Panc1 (cell line): ENCODE data around the gene TMEM117. TPM values are rescaled to one million over a fixed set of nuclear protein-coding genes. Genes with fewer than 3 reads are reported as not detected.

Experiments used
- ATAC-seq: fragments of 200-7000 bp; cut with Tn5 transposase; 2 replicates; pipeline ENCODE4 v1.9.1; 2020; ENCODE audit warnings: mild to moderate bottlenecking, moderate library complexity
- Bru-seq: library from RNA; stranded (reverse); fragments of 400-500 nt; gene quantifications from one replicate; lab custom pipeline; 2021; lab: Mats Ljungman, UMichigan
- BruChase-seq, 2 experiments: library from RNA; stranded (reverse); fragments of 400-500 nt; gene quantifications; one replicate each; lab custom pipeline; 2021; lab: Mats Ljungman, UMichigan
- BruUV-seq: library from RNA; stranded (reverse); fragments of 400-500 nt; replicated peaks from 2 replicates; lab custom pipeline; 2021; lab: Mats Ljungman, UMichigan
- CTCF ChIA-PET: fragments of 300-600 bp; sonication (Branson Sonifier 250); formaldehyde crosslinking; loops from one replicate; lab custom pipeline; 2022; ENCODE audit warnings: antibody characterized with exemption; lab: Charles Lee
- POLR2A ChIA-PET: fragments of 300-600 bp; sonication (Branson Sonifier 250); formaldehyde crosslinking; loops from one replicate; lab custom pipeline; 2022; ENCODE audit warnings: antibody characterized with exemption; lab: Charles Lee
- DNase-seq: peaks from one replicate; pipeline ENCODE4 v3.0.0-alpha.2; 2010; ENCODE audit warnings: low read depth, low spot score
- H3K27ac ChIP-seq: 2 replicates; pipeline ENCODE4 v1.5.1; 2011; ENCODE audit warnings: mild to moderate bottlenecking, low read length, inconsistent platforms
- H3K27me3 ChIP-seq: fragments of 200-500 bp; sonication (Bioruptor generic); 2 replicates; pipeline ENCODE4 v1.6.0; 2014; ENCODE audit warnings: low read length, inconsistent platforms; ENCODE audit not compliant: control insufficient read depth, insufficient read depth
- H3K36me3 ChIP-seq: fragments of 200-500 bp; sonication (Bioruptor generic); 2 replicates; pipeline ENCODE4 v1.5.1; 2014; ENCODE audit warnings: inconsistent platforms, mild to moderate bottlenecking, low read length, moderate library complexity; ENCODE audit not compliant: control insufficient read depth, insufficient read depth
- H3K4me1 ChIP-seq: 2 replicates; pipeline ENCODE4 v1.5.1; 2011; ENCODE audit warnings: inconsistent platforms, mild to moderate bottlenecking, low read length, moderate library complexity; ENCODE audit not compliant: control insufficient read depth, insufficient read depth
- H3K4me3 ChIP-seq, 2 experiments: 2 replicates each; pipeline ENCODE4 v1.5.1; 2011 to 2012; ENCODE audit warnings: low read depth in 2 of 2, low read length in 2 of 2, mild to moderate bottlenecking in 2 of 2, inconsistent platforms in 1 of 2, moderate library complexity in 1 of 2
- H3K9me3 ChIP-seq: fragments of 200-500 bp; sonication (Bioruptor generic); 2 replicates; pipeline ENCODE4 v1.5.1; 2014; ENCODE audit warnings: low read depth, mild to moderate bottlenecking, inconsistent platforms, low read length, moderate library complexity; ENCODE audit not compliant: control insufficient read depth, insufficient read depth
- CTCF ChIP-seq: fragments of 450-650 bp; IDR thresholded peaks from 2 replicates; pipeline ENCODE4 v1.5.1; 2017; ENCODE audit warnings: mild to moderate bottlenecking
- POLR2AphosphoS5 ChIP-seq: IDR thresholded peaks from 2 replicates; pipeline ENCODE4 v1.6.1; 2012; ENCODE audit warnings: mild to moderate bottlenecking, low read depth, low read length, moderate library complexity
- REST ChIP-seq, 2 experiments: IDR thresholded peaks; 2 replicates each; pipeline ENCODE4 v1.6.1; 2011 to 2012; ENCODE audit warnings: low read depth in 2 of 2, control low read depth in 1 of 2, low read length in 1 of 2, mild to moderate bottlenecking in 1 of 2, moderate library complexity in 1 of 2; ENCODE audit not compliant: insufficient read depth in 1 of 2
- SIN3A ChIP-seq: IDR thresholded peaks from 2 replicates; pipeline ENCODE4 v1.6.1; 2012; ENCODE audit warnings: low read depth, mild to moderate bottlenecking, low read length, moderate library complexity, borderline replicate concordance; ENCODE audit not compliant: insufficient read depth
- TCF7L2 ChIP-seq: IDR thresholded peaks from 2 replicates; pipeline ENCODE4 v1.6.1; 2011; ENCODE audit warnings: mild to moderate bottlenecking, low read depth, low read length, inconsistent platforms
- in situ Hi-C: cut with HindIII; loops from 2 replicates; pipeline ENCODE4 v1.10.0; 2016; ENCODE audit warnings: low sequenced_read_pairs, low pct_unique_long_range_greater_than_20kb
- intact Hi-C: fragments of 100-400 bp; cut with micrococcal nuclease; formaldehyde crosslinking; loops from one replicate; pipeline ENCODE4 v1.10.0; 2022; ENCODE audit not compliant: unreplicated experiment
- long read RNA-seq: library from polyadenylated mRNA; unstranded; transcript quantifications from one replicate; pipeline ENCODE4 v2.0.0, GENCODE V29; 2021; ENCODE audit not compliant: unreplicated experiment
- polyA plus RNA-seq: library from polyadenylated mRNA; unstranded; fragments of >200 nt; gene quantifications from one replicate; pipeline ENCODE4 v1.2.1, GENCODE V29; 2012; ENCODE audit warnings: missing spikeins; ENCODE audit not compliant: insufficient read length
- total RNA-seq: library from RNA; stranded (reverse); gene quantifications from one replicate; pipeline ENCODE4 v1.2.1, GENCODE V29; 2021; ENCODE audit not compliant: unreplicated experiment

TMEM117 gene
- 5.5 TPM for total RNA-seq
- 3.1 TPM for polyA plus RNA-seq
- percentile 54 among the genes with signal in this experiment for Bru-seq, nascent RNA
- BruChase-seq, experiment 1, labeled RNA remaining after a 2-hour chase = percentile 52 among the genes with signal in this experiment
- BruChase-seq, experiment 2, labeled RNA remaining after a 6-hour chase = percentile 47 among the genes with signal in this experiment
- long read RNA-seq, transcript TMEM117-201 (8 exons, 2,758 nt) = major isoform, 8 of 19 reads
- long read RNA-seq, partial matches to known transcripts = 2 of 19 reads
- long read RNA-seq, other reads (novel, unspliced or antisense) = 9 of 19 reads

GRCh38 chr12:43835656-43836474 lies at the start of gene TMEM117:
TSS of gene TMEM117 (plus strand) at chr12:43836081.
- Histone ChIP-seq H3K4me1 (0 out of 2 replicates have a peak, but pooled peaks cover 6% of the 10 kb centered on the region), H3K4me3 (peak within 1 kb of the TSS; percentile 67 to 69), H3K9me3 (no peaks in the 10 kb centered on the region), H3K27ac (peak within 1 kb of the TSS; percentile 64), H3K36me3 (no peaks in the 10 kb centered on the region), H3K27me3 (no peaks in the 10 kb centered on the region)
- CTCF ChIA-PET = no interaction called here
- POLR2A ChIA-PET = no interaction called here
- DNase-seq = no peak
- no TSS peak for BruUV-seq
- in situ Hi-C loops (no loop called here), intact Hi-C loops (no loop called here)
- no peak for TF ChIP-seq REST (IDR thresholded peaks at IDR 0.05; ENCODE audit: insufficient read depth in 1 of 2, low read depth in 2 of 2, low read length in 1 of 2)
- TF ChIP-seq CTCF = no peak
- peak; percentile 43 for TF ChIP-seq TCF7L2
- TF ChIP-seq POLR2AphosphoS5 = 0 out of 2 replicates have a peak, but pooled peaks have one; percentile 15
- peak; percentile 90 for ATAC-seq

- H3K27me3 ChIP-seq = no peaks in the 10 kb centered on the region
- ChIA-PET POLR2A (no interaction called here), CTCF (no interaction called here)
- intact Hi-C loops (no loop called here), in situ Hi-C loops (no loop called here)
- ATAC-seq (no peak), DNase-seq (no peak)
- no peaks in the 10 kb centered on the region for H3K9me3 ChIP-seq
- no peak overlapping the region for H3K4me3 ChIP-seq
- no peak for TF ChIP-seq TCF7L2
- no peak for TF ChIP-seq SIN3A
- TF ChIP-seq POLR2AphosphoS5 = no peak
- no peak for TF ChIP-seq CTCF
- peaks cover 3% of the 10 kb centered on the region; the same call in 1 of the 2 replicates for H3K36me3 ChIP-seq
- H3K27ac ChIP-seq = no peak overlapping the region
- BruUV-seq = TSS peak; percentile 77
- H3K4me1 ChIP-seq = no peaks in the 10 kb centered on the region
Measured at GRCh38 chr12:43786899-43787693, 48.8 kb upstream of the TMEM117 start.
